VCaP (cell line): ENCODE data around the gene RANBP3L.
A peak's percentile ranks its signal among the peaks of the same experiment; 100 is the strongest.

Experiments
- H3K27ac ChIP-seq: fragments of 450-650 bp; 2 replicates; pipeline ENCODE4 v1.5.1; 2017
- TF ChIP-seq, protein P1 (sequence below): fragments of 450-650 bp; conservative IDR thresholded peaks from 2 replicates; pipeline ENCODE4 v1.5.1; 2017; ENCODE audit warnings: mild to moderate bottlenecking, moderate library complexity

RANBP3L gene

DNA sequence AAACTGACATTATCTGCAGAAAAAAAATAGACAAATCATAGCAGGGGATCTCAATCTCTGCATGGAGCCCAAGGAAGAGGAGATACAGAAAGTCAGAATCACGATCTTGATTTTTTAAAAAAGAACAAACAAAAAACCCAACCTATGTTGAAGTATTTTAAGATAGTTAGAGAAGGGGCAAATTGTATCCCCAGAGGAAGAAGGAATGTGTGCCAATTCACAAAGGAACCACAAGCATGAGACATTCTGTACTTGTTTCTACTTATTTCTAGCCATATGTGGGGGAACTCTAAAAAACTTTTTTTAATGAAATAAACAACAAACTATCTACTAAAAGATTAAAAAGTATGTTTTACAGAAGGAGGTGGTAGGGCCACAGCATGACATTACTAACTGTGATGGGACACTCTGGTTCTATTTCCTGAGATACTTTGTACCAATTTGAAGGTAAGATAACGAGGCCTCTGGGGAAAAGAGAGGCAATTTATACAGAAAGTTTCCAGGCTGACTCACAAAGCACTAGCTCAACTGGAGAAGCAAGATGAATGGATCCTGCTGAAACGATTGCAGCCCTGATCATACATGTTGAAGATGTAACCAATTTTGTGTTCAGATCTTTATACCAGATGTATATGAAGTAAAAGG is 22.5 kb downstream of the RANBP3L start:
- TF ChIP-seq, protein P1, sequence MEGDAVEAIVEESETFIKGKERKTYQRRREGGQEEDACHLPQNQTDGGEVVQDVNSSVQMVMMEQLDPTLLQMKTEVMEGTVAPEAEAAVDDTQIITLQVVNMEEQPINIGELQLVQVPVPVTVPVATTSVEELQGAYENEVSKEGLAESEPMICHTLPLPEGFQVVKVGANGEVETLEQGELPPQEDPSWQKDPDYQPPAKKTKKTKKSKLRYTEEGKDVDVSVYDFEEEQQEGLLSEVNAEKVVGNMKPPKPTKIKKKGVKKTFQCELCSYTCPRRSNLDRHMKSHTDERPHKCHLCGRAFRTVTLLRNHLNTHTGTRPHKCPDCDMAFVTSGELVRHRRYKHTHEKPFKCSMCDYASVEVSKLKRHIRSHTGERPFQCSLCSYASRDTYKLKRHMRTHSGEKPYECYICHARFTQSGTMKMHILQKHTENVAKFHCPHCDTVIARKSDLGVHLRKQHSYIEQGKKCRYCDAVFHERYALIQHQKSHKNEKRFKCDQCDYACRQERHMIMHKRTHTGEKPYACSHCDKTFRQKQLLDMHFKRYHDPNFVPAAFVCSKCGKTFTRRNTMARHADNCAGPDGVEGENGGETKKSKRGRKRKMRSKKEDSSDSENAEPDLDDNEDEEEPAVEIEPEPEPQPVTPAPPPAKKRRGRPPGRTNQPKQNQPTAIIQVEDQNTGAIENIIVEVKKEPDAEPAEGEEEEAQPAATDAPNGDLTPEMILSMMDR: no peak
- H3K27ac ChIP-seq: no peak overlapping the region

DNA sequence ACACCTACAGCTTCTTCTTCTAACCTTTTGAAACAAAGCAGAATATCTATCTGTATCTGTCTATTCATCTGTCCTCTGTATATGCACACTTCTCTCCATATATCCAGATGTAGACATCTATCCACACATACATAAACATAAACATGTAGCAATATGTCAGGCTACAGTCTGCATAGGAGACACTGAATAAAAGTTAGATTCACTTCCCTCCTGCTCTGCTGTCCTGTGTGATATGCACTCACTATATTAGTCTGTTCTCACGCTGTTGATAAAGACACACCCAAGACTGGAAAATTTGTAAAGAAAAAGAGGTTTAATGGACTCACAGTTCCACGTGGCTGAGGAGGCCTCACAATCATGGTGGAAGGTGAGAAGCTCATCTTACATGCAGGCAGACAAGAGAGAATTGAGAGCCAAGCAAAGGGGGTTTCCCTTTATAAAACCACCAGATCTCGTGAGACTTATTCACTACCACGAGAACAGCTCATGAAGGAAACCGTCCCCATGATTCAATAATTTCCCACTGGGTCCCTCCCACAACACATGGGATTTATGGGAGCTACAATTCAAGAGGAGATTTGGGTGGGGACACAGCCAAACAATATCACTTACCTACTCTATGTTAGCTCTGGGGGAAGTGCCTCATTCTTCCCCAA is 24.1 kb downstream of the RANBP3L start:
- no peak overlapping the region for H3K27ac ChIP-seq
- TF ChIP-seq, protein P1: no peak

DNA sequence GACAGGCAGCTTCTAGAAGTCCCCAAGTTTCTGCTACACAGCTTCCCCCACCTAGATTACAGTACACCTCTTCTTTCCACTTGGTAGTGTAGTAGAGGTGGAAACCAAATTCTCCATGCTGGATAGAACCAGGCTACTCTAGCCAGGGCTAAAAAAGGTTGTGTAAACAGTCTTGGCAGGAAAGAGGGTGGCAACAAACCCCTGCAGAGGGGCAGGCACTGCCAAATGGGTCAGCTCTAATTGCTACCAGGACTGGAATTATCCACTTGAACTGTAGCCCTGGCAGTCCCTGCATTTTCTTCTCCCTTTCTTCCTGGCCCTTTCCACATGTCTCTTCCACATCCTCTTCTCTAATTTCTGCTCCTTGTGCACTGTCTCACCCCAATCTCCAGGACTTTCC is 24.8 kb downstream of the RANBP3L start:
- TF ChIP-seq, protein P1: no peak
- no peak overlapping the region for H3K27ac ChIP-seq

DNA sequence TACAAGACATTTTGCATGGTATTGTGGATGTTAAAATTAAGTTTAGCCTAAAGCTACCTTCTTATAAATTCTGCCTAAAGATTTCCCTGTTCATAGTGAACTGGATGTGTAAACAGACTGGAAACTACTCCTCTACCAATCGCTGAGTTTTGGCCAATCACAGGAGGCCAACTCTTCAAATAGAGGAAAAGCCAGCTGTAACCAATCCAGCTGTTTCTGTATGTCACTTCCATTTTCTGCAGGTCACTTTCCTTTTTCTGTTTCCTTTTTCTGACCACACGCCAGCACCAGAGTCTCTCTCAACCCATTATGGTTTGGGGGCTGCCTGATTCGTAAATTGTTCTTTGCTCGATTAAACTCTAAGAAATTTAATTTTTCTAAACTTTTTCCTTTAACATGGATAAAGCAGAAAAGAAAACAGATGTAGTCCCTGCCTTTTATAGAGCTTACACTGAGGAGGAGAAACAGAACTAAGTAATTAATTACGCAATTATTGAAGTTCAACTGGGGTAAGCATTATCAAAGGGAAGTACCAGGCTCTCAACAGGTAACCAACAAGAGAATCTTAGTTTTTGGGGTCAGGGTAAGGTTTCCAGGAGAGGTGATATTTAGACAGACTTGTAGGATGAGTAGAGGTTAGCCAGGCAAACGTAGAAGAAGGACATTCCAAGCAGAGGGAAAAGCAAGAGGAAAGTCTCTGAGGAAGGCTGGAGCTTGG is 27.7 kb downstream of the RANBP3L start:
- H3K27ac ChIP-seq: no peak overlapping the region
- TF ChIP-seq, protein P1: no peak

- H3K27ac ChIP-seq: no peak overlapping the region
- TF ChIP-seq, protein P1: no peak
These were observed 29.5 kb downstream of the RANBP3L start for GRCh38 chr5:36272136-36272690.

GRCh38 chr5:36270876-36271575 is 30.7 kb downstream of the RANBP3L start:
- peak overlapping the region; percentile 34 for H3K27ac ChIP-seq
- TF ChIP-seq, protein P1: no peak

- H3K27ac ChIP-seq: peak overlapping the region; percentile 34
- TF ChIP-seq, protein P1: no peak
These were observed 31.5 kb downstream of the RANBP3L start for GRCh38 chr5:36270175-36270574.
